ENCODE measurements around the gene LMX1B.

DNA sequence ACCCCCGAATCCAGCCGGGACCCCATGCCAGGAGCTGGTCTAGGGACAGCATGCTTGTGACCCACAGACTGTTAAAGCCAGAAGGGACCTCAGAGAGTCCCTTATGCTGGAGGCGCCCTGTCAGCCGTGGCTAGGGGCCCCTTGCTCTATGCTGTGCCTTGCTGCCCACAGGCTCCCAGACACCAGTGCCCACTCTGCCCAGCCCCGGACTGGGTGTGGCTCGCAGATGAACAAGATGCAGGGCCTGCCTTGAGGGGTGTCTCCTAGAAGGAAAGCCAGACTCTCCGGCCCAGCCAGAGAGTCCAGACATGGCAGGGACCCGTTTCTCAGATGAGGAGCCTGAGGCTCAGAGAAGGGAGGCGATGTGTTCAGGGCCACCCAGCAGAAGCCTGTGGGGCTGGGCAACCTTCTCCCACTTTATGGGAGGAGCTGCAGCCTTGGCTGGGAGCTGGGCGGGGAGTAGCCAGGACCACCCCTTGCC lies 85.7 kb downstream of the LMX1B start:
- TF ChIP-seq POLR2AphosphoS5 (IDR thresholded peaks at IDR 0.05; ENCODE audit: insufficient read depth, low read depth, low read length) (no peak), POLR2A (IDR thresholded peaks at IDR 0.05; ENCODE audit: low read depth, low read length) (no peak), CTCF (IDR thresholded peaks at IDR 0.05; ENCODE audit: extremely low read depth in 1 of 2, insufficient read depth in 1 of 2, low read depth in 1 of 2, low read length in 2 of 2) (no peak), EZH2 (IDR thresholded peaks at IDR 0.05; ENCODE audit: borderline replicate concordance, low read depth, low read length, severe bottlenecking) (no peak), GATA2 (IDR thresholded peaks at IDR 0.05; ENCODE audit: insufficient read depth, insufficient read length, low read depth, low read length) (no peak), FOS (IDR thresholded peaks at IDR 0.05; ENCODE audit: borderline replicate concordance, insufficient read depth, low read length) (no peak), JUN (IDR thresholded peaks at IDR 0.05; ENCODE audit: borderline replicate concordance, insufficient read depth, insufficient read length, low read depth) (no peak)
- TF ChIP-seq, protein P1, sequence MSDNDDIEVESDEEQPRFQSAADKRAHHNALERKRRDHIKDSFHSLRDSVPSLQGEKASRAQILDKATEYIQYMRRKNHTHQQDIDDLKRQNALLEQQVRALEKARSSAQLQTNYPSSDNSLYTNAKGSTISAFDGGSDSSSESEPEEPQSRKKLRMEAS (IDR thresholded peaks at IDR 0.05; ENCODE audit: insufficient read depth, insufficient read length) = no peak

Data from endothelial cell of umbilical vein (primary cell).